HCT116 (cell line): Measurements from ENCODE around the gene RIN3. TPM values are rescaled to one million over a fixed set of nuclear protein-coding genes. Genes with fewer than 3 reads are reported as not detected.

ENCODE experiments used
- ATAC-seq: fragments of 200-7000 bp; cut with Tn5 transposase; 2 replicates; pipeline ENCODE4 v1.9.1; 2020; ENCODE audit warnings: mild to moderate bottlenecking, moderate library complexity
- BruUV-seq: library from RNA; stranded (reverse); fragments of 400-500 nt; replicated peaks from 2 replicates; lab custom pipeline; 2021; lab: Mats Ljungman, UMichigan
- CTCF ChIA-PET: fragments of 300-600 bp; sonication (Branson Sonifier 250); formaldehyde crosslinking; loops from one replicate; lab custom pipeline; 2021; ENCODE audit warnings: antibody characterized with exemption; lab: Charles Lee
- POLR2A ChIA-PET: fragments of 300-600, 350-600 bp; sonication (Branson Sonifier 250); formaldehyde crosslinking; loops from one replicate; lab custom pipeline; 2021; ENCODE audit warnings: antibody characterized with exemption; lab: Charles Lee
- RAD21 ChIA-PET, 2 experiments: fragments of 300-600 bp; sonication (Branson Sonifier 250); formaldehyde crosslinking; loops; one replicate each; lab custom pipeline; 2023; ENCODE audit warnings: low total read pairs in 2 of 2; ENCODE audit not compliant: uncharacterized antibody in 2 of 2, unreplicated experiment in 2 of 2, low non-redundant PET in 1 of 2; lab: Charles Lee
- DNase-seq: peaks from one replicate; pipeline ENCODE4 v3.0.0-alpha.2; 2010; ENCODE audit warnings: low read depth, low spot score
- H2AFZ ChIP-seq: fragments of 200-600 bp; shearing (Covaris generic), sonication (generic); 2 replicates; pipeline ENCODE4 v1.6.1; 2017; ENCODE audit warnings: low read depth, mixed run types, mixed read lengths, antibody characterized with exemption, low read length; ENCODE audit not compliant: poor library complexity, severe bottlenecking
- H3K27ac ChIP-seq: 2 replicates; pipeline ENCODE4 v1.5.1; 2012; ENCODE audit warnings: low read depth, low read length
- H3K27me3 ChIP-seq: fragments of 200-600 bp; sonication (generic); 2 replicates; pipeline ENCODE4 v1.6.1; 2016; ENCODE audit warnings: mixed run types, low read length, mixed read lengths; ENCODE audit not compliant: insufficient read depth
- H3K36me3 ChIP-seq, 2 experiments: fragments of 200-500 bp in 1 of 2; fragments of 200-600 bp in 1 of 2; sonication (Bioruptor generic) in 1 of 2; sonication (generic) in 1 of 2; 2 replicates each; pipeline versions ENCODE4 v1.5.1 to v1.6.1; 2014 to 2016; ENCODE audit warnings: low read length in 2 of 2, inconsistent platforms in 1 of 2, mixed read lengths in 1 of 2, mixed run types in 1 of 2; ENCODE audit not compliant: insufficient read depth in 2 of 2, control insufficient read depth in 1 of 2
- H3K4me1 ChIP-seq, 2 experiments: fragments of 200-600 bp in 1 of 2; sonication (generic) in 1 of 2; 2 replicates each; pipeline versions ENCODE4 v1.5.1 to v1.6.1; 2012 to 2017; ENCODE audit warnings: low read length in 2 of 2, inconsistent platforms in 1 of 2, mild to moderate bottlenecking in 1 of 2, mixed read lengths in 1 of 2, mixed run types in 1 of 2, moderate library complexity in 1 of 2; ENCODE audit not compliant: insufficient read depth in 2 of 2, control insufficient read depth in 1 of 2
- H3K4me2 ChIP-seq: fragments of 200-600 bp; sonication (generic); 2 replicates; pipeline ENCODE4 v1.6.1; 2017; ENCODE audit warnings: mixed run types, low read length, mixed read lengths
- H3K4me3 ChIP-seq, 2 experiments: fragments of 200-600 bp in 1 of 2; sonication (generic) in 1 of 2; replicated peaks in 1 of 2; 2 replicates each; pipeline ENCODE4 v1.5.1; 2011 to 2016; ENCODE audit warnings: low read length in 2 of 2, control low read depth in 1 of 2, low read depth in 1 of 2, mild to moderate bottlenecking in 1 of 2, mixed read lengths in 1 of 2, mixed run types in 1 of 2
- H3K79me2 ChIP-seq: fragments of 200-600 bp; sonication (generic); 2 replicates; pipeline ENCODE4 v1.6.1; 2017; ENCODE audit warnings: mild to moderate bottlenecking, mixed run types, low read length, moderate library complexity, mixed read lengths; ENCODE audit not compliant: insufficient read depth
- H3K9ac ChIP-seq: fragments of 200-600 bp; sonication (generic); 2 replicates; pipeline ENCODE4 v1.6.1; 2016; ENCODE audit warnings: low read length, mixed read lengths
- H3K9me2 ChIP-seq: fragments of 200-600 bp; sonication (generic), shearing (Covaris generic); 2 replicates; pipeline ENCODE4 v1.6.1; 2017; ENCODE audit warnings: mixed run types, mild to moderate bottlenecking, moderate library complexity; ENCODE audit not compliant: insufficient read depth
- H3K9me3 ChIP-seq, 2 experiments: fragments of 200-500 bp in 1 of 2; fragments of 200-600 bp in 1 of 2; sonication (Bioruptor generic) in 1 of 2; sonication (generic) in 1 of 2; 2 replicates each; pipeline ENCODE4 v1.6.1; 2014 to 2017; ENCODE audit warnings: low read length in 2 of 2, mixed read lengths in 2 of 2, inconsistent platforms in 1 of 2, low read depth in 1 of 2, mild to moderate bottlenecking in 1 of 2, mixed run types in 1 of 2, moderate library complexity in 1 of 2; ENCODE audit not compliant: control insufficient read depth in 1 of 2, insufficient read depth in 1 of 2
- H4K20me1 ChIP-seq: fragments of 200-600 bp; sonication (generic), shearing (Covaris generic); 2 replicates; pipeline ENCODE4 v1.6.1; 2017; ENCODE audit warnings: mixed run types, mild to moderate bottlenecking, moderate library complexity; ENCODE audit not compliant: insufficient read depth
- ATF3 ChIP-seq: IDR thresholded peaks from 2 replicates; pipeline ENCODE4 v1.6.1; 2012
- CBX3 ChIP-seq: IDR thresholded peaks from 2 replicates; pipeline ENCODE4 v1.6.1; 2012; ENCODE audit warnings: low read depth
- CTCF ChIP-seq, 3 experiments: fragments of 200-600 bp in 1 of 3; sonication (generic) in 1 of 3; IDR thresholded peaks in 2 of 3; conservative IDR thresholded peaks in 1 of 3; 2 replicates each; pipeline ENCODE4 v1.5.1; 2012 to 2017; ENCODE audit warnings: low read depth in 2 of 3, low read length in 2 of 3, antibody characterized with exemption in 1 of 3, borderline replicate concordance in 1 of 3, control low read depth in 1 of 3, mild to moderate bottlenecking in 1 of 3, mixed read lengths in 1 of 3, mixed run types in 1 of 3, moderate library complexity in 1 of 3; ENCODE audit not compliant: insufficient read depth in 1 of 3
- EGR1 ChIP-seq: IDR thresholded peaks from 2 replicates; pipeline ENCODE4 v1.6.1; 2012; ENCODE audit warnings: low read depth
- ELF1 ChIP-seq: IDR thresholded peaks from 2 replicates; pipeline ENCODE4 v1.6.1; 2012; ENCODE audit warnings: low read depth, borderline replicate concordance
- EZH2 ChIP-seq: fragments of 200-600 bp; sonication (generic); IDR thresholded peaks from 2 replicates; pipeline ENCODE4 v1.6.1; 2017; ENCODE audit warnings: antibody characterized with exemption, mixed run types
- EZH2phosphoT487 ChIP-seq: fragments of 200-600 bp; IDR thresholded peaks from 2 replicates; pipeline ENCODE4 v1.6.1; 2018; ENCODE audit warnings: antibody characterized with exemption, borderline replicate concordance
- POLR2A ChIP-seq: IDR thresholded peaks from 2 replicates; pipeline ENCODE4 v1.7.0; 2011; ENCODE audit warnings: borderline replicate concordance; ENCODE audit not compliant: insufficient read depth, insufficient read length; ENCODE audit errors: extremely low read depth
- POLR2AphosphoS5 ChIP-seq: IDR thresholded peaks from 2 replicates; pipeline ENCODE4 v1.6.1; 2011; ENCODE audit warnings: mild to moderate bottlenecking, low read depth, low read length, moderate library complexity
- SP1 ChIP-seq: IDR thresholded peaks from 2 replicates; pipeline ENCODE4 v1.6.1; 2012; ENCODE audit warnings: low read depth
- SRF ChIP-seq: IDR thresholded peaks from 2 replicates; pipeline ENCODE4 v1.6.1; 2012; ENCODE audit warnings: low read depth
- TCF7L2 ChIP-seq: IDR thresholded peaks from 2 replicates; pipeline ENCODE4 v1.7.0; 2011; ENCODE audit warnings: borderline replicate concordance, inconsistent platforms; ENCODE audit not compliant: insufficient read depth, insufficient read length; ENCODE audit errors: extremely low read depth
- ZFX ChIP-seq: fragments of 450-650 bp; IDR thresholded peaks from 2 replicates; pipeline ENCODE4 v1.6.1; 2017
- intact Hi-C: fragments of 100-400 bp; cut with micrococcal nuclease; formaldehyde crosslinking; loops from 2 replicates; pipeline ENCODE4 v1.10.0; 2022
- total RNA-seq: library from RNA; stranded (reverse); gene quantifications from one replicate; pipeline ENCODE4 v1.2.1, GENCODE V29; 2021; ENCODE audit not compliant: unreplicated experiment

RIN3 gene
- total RNA-seq, 1 experiment from 2014 or later = 22.2 TPM

- TF ChIP-seq ATF3 (no peak), TCF7L2 (no peak), POLR2AphosphoS5 (no peak), SP1 (no peak), POLR2A (no peak), CBX3 (no peak), EZH2phosphoT487 (no peak), ELF1 (no peak), EZH2 (no peak), EGR1 (no peak), CTCF (IDR thresholded peaks at IDR 0.05 in 2 of 3, conservative IDR thresholded peaks at IDR 0.05 in 1 of 3; ENCODE audit: borderline replicate concordance in 1 of 3, insufficient read depth in 1 of 3, low read depth in 2 of 3, low read length in 2 of 3) (no peak), ZFX (no peak), SRF (no peak)
- Histone ChIP-seq H4K20me1 (no peaks in the 10 kb centered on the region), H3K4me2 (no peak overlapping the region), H3K9me3 (no peaks in the 10 kb centered on the region), H3K27me3 (no peaks in the 10 kb centered on the region), H3K36me3 (no peaks in the 10 kb centered on the region), H3K4me3 (no peak overlapping the region), H3K79me2 (peaks cover 25% of the 10 kb centered on the region; the same call in 1 of the 2 replicates), H2AFZ (no peak overlapping the region), H3K9ac (no peak overlapping the region), H3K27ac (no peak overlapping the region), H3K9me2 (no peaks in the 10 kb centered on the region), H3K4me1 (peaks cover 0 to 10% of the 10 kb centered on the region in 2 experiments; a peak in 1 of 4 replicates)
- no TSS peak for BruUV-seq
- RAD21 ChIA-PET = no interaction called here
- intact Hi-C loops = no loop called here
- DNase-seq (no peak), ATAC-seq (no peak)
- CTCF ChIA-PET = no interaction called here
- POLR2A ChIA-PET = no interaction called here
These were observed 15.0 kb downstream of the RIN3 start for GRCh38 chr14:92528486-92529100.
